ENCODE data around the gene CCDC188.

CCDC188 gene

GRCh38 chr22:20184501-20185165 lies 33.8 kb upstream of the CCDC188 start:
- no peak for DNase-seq (ENCODE audit: low read depth)

DNA sequence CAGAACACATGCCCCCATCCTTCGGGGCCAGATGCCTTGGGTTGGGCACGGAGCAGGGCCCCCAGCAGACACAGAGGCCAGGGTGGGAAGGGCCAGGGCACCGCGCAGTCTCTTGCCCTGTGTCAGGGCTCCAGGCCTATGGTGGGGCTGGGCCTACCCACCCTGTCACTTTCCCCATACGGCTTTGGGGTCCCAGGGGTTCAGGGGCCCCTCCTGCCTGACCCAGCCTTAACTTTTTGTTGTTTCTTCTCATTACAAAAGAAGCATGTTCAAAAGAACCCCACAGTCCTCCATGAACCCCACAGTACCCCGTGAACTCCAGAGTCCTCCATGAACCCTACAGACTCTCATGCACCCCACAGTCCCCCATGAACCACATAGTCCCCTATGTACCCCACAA lies 33.0 kb upstream of the CCDC188 start:
- DNase-seq (ENCODE audit: low read depth) = no peak

DNA sequence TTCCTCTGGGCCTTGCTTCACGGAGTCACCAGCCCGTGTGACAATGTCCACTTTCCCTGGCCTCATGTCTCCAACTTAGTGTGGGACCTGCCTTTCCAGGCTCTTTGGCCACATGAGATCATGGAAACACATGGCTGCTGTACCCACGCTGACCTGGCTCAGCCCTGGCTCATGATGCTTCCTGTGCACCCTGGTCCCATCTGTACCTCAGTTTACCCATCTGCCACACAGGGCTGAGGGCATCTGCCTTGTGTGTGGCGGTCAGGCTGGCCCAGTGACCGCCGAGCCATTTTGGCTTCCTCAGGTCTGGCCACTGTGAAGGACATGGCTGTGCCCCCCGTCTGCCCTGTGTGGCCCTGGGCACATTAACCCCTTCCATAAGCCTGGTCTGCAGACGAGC lies 32.2 kb upstream of the CCDC188 start:
- DNase-seq (ENCODE audit: low read depth) = no peak

DNA sequence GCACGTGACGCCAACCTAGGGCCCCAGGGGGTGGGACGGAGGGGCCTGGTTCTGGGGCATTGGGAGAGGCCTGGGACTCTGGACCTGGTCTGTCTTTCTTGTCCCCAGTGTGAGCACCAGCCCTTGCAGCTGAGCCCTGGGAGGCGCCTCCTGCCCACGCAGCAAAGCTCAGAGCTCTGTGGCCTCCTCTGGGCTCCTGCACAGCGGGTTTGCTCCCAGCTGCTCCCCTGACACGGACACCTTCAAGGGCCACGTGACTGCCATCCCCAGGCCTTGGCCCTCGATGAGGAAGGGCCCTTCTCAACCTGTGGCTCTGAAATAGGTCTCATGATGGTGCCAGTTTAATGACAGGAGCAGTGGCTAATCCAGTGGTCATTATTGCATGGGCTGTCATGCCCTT lies 31.5 kb upstream of the CCDC188 start:
- no peak for DNase-seq (ENCODE audit: low read depth)

DNA sequence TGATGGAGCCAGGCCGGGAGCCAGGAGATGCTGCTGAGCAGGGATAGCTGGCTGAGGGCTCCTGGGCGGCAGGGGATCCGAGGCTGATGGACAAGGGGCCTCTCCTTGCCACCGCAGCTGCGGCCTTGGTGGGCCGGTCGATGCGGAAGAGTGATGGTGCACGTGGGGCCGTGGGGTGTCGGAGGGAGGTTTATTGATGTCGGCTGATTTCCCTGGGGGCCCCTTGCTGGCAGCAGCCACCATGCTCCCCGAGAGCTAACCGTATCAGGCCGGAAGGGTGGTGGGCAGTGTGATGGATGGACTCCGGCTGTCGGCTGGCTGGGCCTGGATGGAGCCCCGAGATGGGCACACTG lies 31.0 kb upstream of the CCDC188 start:
- no peak for DNase-seq (ENCODE audit: low read depth)

GRCh38 chr22:20181194-20181883 lies 30.5 kb upstream of the CCDC188 start:
- DNase-seq (ENCODE audit: low read depth) = no peak

GRCh38 chr22:20180640-20181039 lies 29.8 kb upstream of the CCDC188 start:
- DNase-seq (ENCODE audit: low read depth) = no peak

DNA sequence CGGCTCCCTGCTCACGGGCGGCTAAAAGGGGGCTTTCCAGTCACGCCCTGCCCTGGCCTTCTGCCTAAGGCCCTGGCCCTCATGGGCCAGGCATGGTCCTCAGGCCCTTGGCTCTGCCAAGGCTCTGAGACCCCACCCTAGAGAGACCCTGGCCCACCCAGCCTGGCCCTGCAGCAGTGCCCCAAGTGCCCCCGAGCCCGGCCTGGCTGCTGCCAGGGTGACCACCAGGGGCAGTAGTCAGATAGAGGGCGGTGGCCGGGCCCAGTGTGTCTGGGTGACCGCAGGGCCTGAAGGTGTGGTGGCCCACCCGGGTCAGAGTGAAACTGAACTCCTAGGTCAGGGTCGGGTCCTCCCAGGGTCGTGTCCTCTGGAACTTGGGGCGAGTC lies 29.4 kb upstream of the CCDC188 start:
- DNase-seq (ENCODE audit: low read depth) = no peak

GRCh38 chr22:20179455-20180244 lies 28.8 kb upstream of the CCDC188 start:
- DNase-seq (ENCODE audit: low read depth) = no peak

GRCh38 chr22:20178915-20179227 lies 28.0 kb upstream of the CCDC188 start:
- no peak for DNase-seq (ENCODE audit: low read depth)

DNA sequence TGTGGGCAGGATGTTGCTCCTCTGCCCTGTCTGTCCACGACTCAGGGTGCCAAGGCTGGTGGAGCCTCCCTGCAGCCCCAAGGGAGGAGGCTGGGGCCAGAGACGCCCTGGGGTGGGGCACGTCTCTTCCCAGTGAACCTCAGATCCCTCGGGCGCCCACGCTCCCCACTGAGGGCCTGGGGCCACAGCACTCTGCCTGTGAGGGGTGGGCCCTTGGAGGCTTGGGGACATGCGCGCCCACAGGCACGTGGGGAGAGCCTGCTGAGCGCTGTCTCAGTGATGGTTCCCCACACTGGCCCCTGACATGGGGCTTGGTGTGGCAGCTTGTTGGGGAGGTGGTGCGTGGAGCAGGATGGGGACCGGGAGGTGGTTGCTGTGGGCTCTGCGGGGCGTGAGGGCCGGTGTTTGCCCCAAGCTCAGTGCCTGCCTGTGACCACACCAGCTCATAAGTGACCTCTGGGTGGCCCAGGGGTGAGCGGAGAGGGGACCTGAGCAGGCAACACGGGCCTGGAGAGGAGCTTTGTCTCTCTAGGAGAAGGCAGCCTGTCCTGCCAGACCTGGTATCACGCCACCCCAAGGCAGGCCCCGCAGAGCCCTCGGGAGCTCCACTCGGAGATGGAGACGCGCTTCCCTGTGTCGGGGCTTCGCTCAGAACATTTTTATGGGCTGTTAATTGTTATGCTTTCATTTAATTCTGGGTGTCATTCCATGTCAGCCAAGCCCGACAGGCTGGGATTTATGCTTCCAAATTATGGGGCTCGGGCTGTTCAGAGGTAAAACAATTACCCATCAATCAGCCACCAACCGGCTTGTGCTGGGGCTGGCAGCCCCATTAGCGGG lies 27.4 kb upstream of the CCDC188 start:
- no peak for DNase-seq (ENCODE audit: low read depth)

GRCh38 chr22:20177217-20177911 lies 26.5 kb upstream of the CCDC188 start:
- no peak for DNase-seq (ENCODE audit: low read depth)

- no peak for DNase-seq (ENCODE audit: low read depth)
Measured at GRCh38 chr22:20176421-20177085, 25.7 kb upstream of the CCDC188 start.

DNA sequence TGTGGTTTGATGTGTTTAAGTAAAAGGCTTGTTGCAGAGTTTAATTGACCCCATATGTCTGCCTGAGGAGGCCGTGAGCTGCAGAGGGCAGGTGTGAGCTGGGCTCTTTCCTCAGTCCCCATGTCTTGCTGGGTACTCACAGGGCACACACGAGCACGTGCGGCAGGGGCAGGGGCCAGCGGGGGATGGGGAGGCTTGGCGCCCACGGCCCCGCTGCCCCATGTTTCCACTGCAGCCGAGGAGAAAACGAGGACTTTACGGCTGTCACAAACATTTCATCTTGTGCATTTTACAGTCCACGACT lies 24.7 kb upstream of the CCDC188 start:
- no peak for DNase-seq (ENCODE audit: low read depth)

GRCh38 chr22:20174785-20175596 lies 24.1 kb upstream of the CCDC188 start:
- DNase-seq (ENCODE audit: low read depth) = no peak

- DNase-seq (ENCODE audit: low read depth) = no peak
Measured at GRCh38 chr22:20173772-20174171, 22.9 kb upstream of the CCDC188 start.

DNA sequence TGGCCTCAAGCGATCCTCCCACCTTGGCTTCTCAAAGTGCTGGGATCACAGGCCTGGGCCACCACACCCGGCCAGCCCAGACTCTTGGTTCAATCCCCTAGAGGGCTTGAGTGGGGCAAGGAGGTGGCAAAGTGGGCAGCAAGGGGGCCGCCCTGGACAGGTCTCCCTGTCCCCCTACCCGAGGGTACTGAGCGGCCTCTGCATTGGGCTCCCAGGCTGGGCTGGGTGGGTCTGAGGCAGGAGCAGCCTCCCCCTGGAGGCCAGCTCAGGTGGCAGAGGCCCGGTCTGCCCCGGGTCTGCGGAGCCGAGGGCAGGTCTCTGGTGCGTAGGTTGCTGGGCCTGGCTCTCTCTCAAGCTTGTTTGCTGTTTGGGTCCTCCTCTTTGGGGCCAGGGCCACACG lies 22.4 kb upstream of the CCDC188 start:
- no peak for DNase-seq (ENCODE audit: low read depth)

DNA sequence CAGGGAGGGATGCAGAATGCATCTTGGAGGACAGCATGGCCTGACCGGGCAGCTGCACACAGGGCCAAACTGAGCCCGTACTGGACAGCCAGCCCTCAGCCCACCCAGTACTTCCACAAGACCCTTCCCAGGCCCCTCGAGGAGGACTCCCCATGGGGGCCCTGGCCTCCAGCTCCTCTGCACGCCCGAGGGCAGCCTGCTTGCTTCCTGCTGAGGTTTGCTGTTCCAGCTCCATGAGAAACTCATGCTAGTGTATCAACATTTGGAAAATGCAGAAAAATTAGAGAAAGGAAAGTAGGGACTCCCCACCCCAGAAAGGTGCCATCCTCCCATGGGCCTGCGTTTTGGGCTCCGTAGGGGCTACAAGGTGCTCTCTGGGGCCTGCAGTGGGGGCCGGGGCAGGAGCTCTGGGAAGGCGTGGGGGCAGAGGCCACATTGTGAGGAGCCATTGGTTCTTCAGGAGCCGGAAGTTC lies 21.3 kb upstream of the CCDC188 start:
- no peak for DNase-seq (ENCODE audit: low read depth)

DNA sequence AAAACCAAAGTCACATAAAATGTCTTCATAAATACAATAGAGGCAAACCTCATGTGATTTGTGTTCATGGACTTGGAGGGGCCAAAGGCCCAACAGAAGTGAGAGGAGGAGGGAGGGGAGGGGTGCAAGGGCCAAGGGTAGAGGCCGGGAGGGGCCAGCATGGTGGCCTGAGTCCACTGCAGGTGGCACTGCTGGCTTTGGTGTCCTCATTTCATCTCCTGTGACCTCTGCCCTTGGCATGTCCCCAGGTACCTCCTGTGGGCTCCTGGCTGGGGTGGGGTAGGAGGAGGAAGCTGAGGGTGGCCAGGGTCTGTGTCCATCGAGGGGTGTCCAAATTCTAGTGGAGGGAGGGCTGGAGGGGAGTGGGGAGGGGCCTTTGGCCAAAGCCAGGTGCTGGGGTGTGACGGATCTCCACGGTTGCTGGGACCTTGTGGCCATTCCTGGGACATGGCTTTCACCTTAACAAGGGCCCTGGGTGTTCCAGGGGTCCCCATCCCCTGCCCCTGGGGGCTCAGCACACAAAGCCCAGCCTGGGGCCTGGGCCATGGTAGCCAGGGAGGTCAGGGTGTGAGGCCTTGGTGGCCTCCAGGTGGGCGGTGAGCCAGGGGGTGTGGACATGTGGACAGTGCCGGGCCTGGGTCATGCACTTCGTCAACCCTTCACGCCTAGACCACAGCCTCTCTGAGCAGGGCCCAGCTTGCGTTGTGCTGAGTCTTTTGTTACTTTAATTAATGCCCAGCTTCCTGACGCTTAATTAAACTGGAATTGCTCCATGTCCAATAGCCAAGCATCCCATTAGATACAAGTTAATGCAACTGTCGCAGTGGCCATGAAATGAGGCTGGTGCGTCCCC lies 20.7 kb upstream of the CCDC188 start:
- no peak for DNase-seq (ENCODE audit: low read depth)

DNA sequence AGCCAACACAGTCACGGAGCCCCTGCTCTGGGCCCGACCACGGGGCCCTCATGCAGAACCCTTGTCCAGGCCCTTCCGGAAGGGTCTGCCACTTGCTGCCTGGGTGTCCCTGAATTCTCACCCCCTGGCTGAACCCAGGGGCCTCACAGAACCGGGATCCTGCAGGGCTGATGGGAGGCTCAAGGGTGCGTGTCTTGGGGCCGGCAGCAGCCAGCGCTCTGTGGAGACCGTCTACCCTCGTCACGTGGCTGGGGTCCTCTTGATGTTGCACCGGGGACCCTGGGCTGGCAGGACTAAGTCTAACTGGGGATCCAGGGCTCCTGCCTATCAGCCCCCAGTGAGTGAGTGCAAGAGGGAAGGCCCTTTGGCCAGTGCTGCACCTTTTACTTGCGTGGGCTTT lies 19.3 kb upstream of the CCDC188 start:
- no peak for DNase-seq (ENCODE audit: low read depth)

Measured in stromal cell of bone marrow (primary cell).